SK-N-SH (cell line): ENCODE data around the gene IFT20. TPM values are rescaled to one million over a fixed set of nuclear protein-coding genes. Genes with fewer than 3 reads are reported as not detected.

ENCODE experiments used
- CTCF ChIA-PET: fragments of 300-600, 350-600 bp; formaldehyde crosslinking; extraction: SDS; loops from one replicate; lab custom pipeline; 2021; lab: Yijun Ruan, JAX
- POLR2A ChIA-PET: fragments of 350-600 bp; sonication (Branson Sonifier 250); formaldehyde crosslinking; extraction: SDS; loops from one replicate; lab custom pipeline; 2020; ENCODE audit warnings: antibody characterized with exemption, inconsistent platforms; lab: Yijun Ruan, JAX
- DNase-seq: peaks from one replicate; pipeline ENCODE4 v3.0.0; 2012
- H2AFZ ChIP-seq: fragments of 200-600 bp; sonication (generic); 2 replicates; pipeline ENCODE4 v1.8.1; 2016; ENCODE audit warnings: antibody characterized with exemption, mild to moderate bottlenecking, low read depth
- H3F3A ChIP-seq: fragments of 200-600 bp; sonication (generic); replicated peaks from 2 replicates; pipeline ENCODE3; 2016; ENCODE audit warnings: antibody characterized with exemption, mild to moderate bottlenecking; ENCODE audit not compliant: insufficient read depth
- H3K27ac ChIP-seq, 2 experiments: fragments of 200-500 bp in 1 of 2; fragments of 200-600 bp in 1 of 2; sonication (Bioruptor generic) in 1 of 2; sonication (generic), shearing (Covaris generic) in 1 of 2; 2 replicates each; pipeline versions ENCODE4 v1.5.1 to v1.6.1; 2014 to 2016; ENCODE audit warnings: low read depth in 2 of 2, inconsistent platforms in 1 of 2, low read length in 1 of 2, mild to moderate bottlenecking in 1 of 2, mixed read lengths in 1 of 2
- H3K27me3 ChIP-seq: fragments of 200-600 bp; sonication (generic), shearing (Covaris generic); 2 replicates; pipeline ENCODE4 v1.6.1; 2016; ENCODE audit warnings: mixed run types; ENCODE audit not compliant: insufficient read depth
- H3K36me3 ChIP-seq, 2 experiments: fragments of 200-500 bp in 1 of 2; fragments of 200-600 bp in 1 of 2; sonication (Bioruptor generic) in 1 of 2; sonication (generic) in 1 of 2; replicated peaks in 1 of 2; 2 replicates each; pipeline versions ENCODE3 to v1.5.1; 2014 to 2016; ENCODE audit warnings: low read length in 1 of 2, mild to moderate bottlenecking in 1 of 2; ENCODE audit not compliant: insufficient read depth in 2 of 2, control insufficient read depth in 1 of 2
- H3K4me1 ChIP-seq, 2 experiments: fragments of 200-500 bp in 1 of 2; fragments of 200-600 bp in 1 of 2; sonication (Bioruptor generic) in 1 of 2; sonication (generic), shearing (Covaris generic) in 1 of 2; 2 replicates each; pipeline versions ENCODE4 v1.5.1 to v1.6.1; 2014 to 2016; ENCODE audit warnings: low read depth in 1 of 2, low read length in 1 of 2, mixed run types in 1 of 2; ENCODE audit not compliant: insufficient read depth in 2 of 2, control insufficient read depth in 1 of 2
- H3K4me2 ChIP-seq: fragments of 200-600 bp; sonication (generic), shearing (Covaris generic); 2 replicates; pipeline ENCODE4 v1.6.1; 2017; ENCODE audit warnings: mixed run types
- H3K4me3 ChIP-seq, 2 experiments: fragments of 200-500 bp in 1 of 2; fragments of 200-600 bp in 1 of 2; sonication (Bioruptor generic) in 1 of 2; sonication (generic), shearing (Covaris generic) in 1 of 2; 2 replicates each; pipeline versions ENCODE4 v1.5.1 to v1.8.1; 2014 to 2016; ENCODE audit warnings: low read depth in 2 of 2, inconsistent platforms in 1 of 2, low read length in 1 of 2, mild to moderate bottlenecking in 1 of 2, mixed read lengths in 1 of 2, moderate library complexity in 1 of 2
- H3K79me2 ChIP-seq: fragments of 200-600 bp; sonication (generic); 2 replicates; pipeline ENCODE4 v1.8.1; 2017; ENCODE audit warnings: mild to moderate bottlenecking; ENCODE audit not compliant: insufficient read depth
- H3K9ac ChIP-seq: fragments of 200-600 bp; sonication (generic); 2 replicates; pipeline ENCODE4 v1.6.1; 2017; ENCODE audit warnings: mixed run types
- H3K9me2 ChIP-seq: fragments of 200-600 bp; sonication (generic); 2 replicates; pipeline ENCODE4 v1.6.1; 2017; ENCODE audit warnings: mixed run types
- H3K9me3 ChIP-seq: fragments of 200-600 bp; sonication (generic); 2 replicates; pipeline ENCODE4 v1.6.1; 2017; ENCODE audit warnings: mixed run types, mild to moderate bottlenecking, moderate library complexity
- H4K20me1 ChIP-seq: fragments of 200-600 bp; sonication (generic); 2 replicates; pipeline ENCODE4 v1.6.1; 2017; ENCODE audit warnings: mild to moderate bottlenecking, mixed run types; ENCODE audit not compliant: insufficient read depth
- EZH2phosphoT487 ChIP-seq: fragments of 200-600 bp; sonication (generic); IDR thresholded peaks from 2 replicates; pipeline ENCODE4 v1.6.1; 2017; ENCODE audit warnings: low read depth, mixed run types, mild to moderate bottlenecking, antibody characterized with exemption, moderate library complexity, borderline replicate concordance
- FOSL2 ChIP-seq: IDR thresholded peaks from 2 replicates; pipeline ENCODE4 v1.4.0; 2012; ENCODE audit warnings: low read depth, mild to moderate bottlenecking, moderate library complexity, borderline replicate concordance
- FOXJ3 ChIP-seq: sonication (generic); formaldehyde crosslinking; IDR thresholded peaks from 2 replicates; pipeline ENCODE4 v1.5.1; 2020; ENCODE audit warnings: mild to moderate bottlenecking, missing genetic modification reagents
- FOXM1 ChIP-seq: IDR thresholded peaks from 2 replicates; pipeline ENCODE4 v1.4.0; 2012; ENCODE audit warnings: low read depth, mild to moderate bottlenecking
- SIN3A ChIP-seq: IDR thresholded peaks from 2 replicates; pipeline ENCODE4 v1.6.1; 2012; ENCODE audit warnings: low read depth, mild to moderate bottlenecking, low read length, moderate library complexity, borderline replicate concordance
- SMC3 ChIP-seq: IDR thresholded peaks from 2 replicates; pipeline ENCODE4 v1.6.1; 2012; ENCODE audit warnings: low read depth, low read length, improper control_type of control experiment
- TCF12 ChIP-seq: IDR thresholded peaks from 2 replicates; pipeline ENCODE4 v1.4.0; 2012
- WGBS: methylation state at CpG from one replicate; pipeline ENCODE4 v1.1.6; 2017; ENCODE audit warnings: low lambda C conversion rate; 5-methylcytosine and 5-hydroxymethylcytosine counted together
- polyA plus RNA-seq, 3 experiments: library from polyadenylated mRNA; depleted of rRNA; stranded (reverse); fragments of >200 nt; gene quantifications; 2 replicates each; pipeline ENCODE4 v1.2.3, GENCODE V29; 2012
- TF ChIP-seq, protein P1 (sequence below): fragments of 150-350 bp; IDR thresholded peaks from 2 replicates; pipeline ENCODE4 v1.6.1; 2016; ENCODE audit warnings: mild to moderate bottlenecking, low read depth, low read length

Gene IFT20
- polyA plus RNA-seq, 1 of the 3 experiments (the other 2 are of a cell fraction) = 75.6 TPM

DNA sequence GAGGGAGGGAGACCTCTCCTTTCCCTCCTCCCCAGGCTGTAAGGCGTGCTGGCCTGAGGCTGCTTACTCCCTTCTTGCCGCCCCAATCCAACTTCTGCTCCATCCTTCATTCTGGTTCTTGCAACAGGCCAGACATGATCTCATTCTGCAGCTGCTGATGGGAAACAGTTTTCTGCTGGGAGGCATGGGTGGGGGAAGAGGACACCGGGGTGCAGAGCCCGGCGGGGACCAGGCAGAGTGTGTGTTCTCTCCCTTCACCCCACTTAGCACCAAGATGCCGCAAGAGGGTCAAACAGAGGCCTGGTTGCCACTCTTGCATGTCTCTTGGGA is 37.6 kb upstream of the IFT20 start:
- Histone ChIP-seq H2AFZ (no peak overlapping the region), H3K79me2 (peaks cover 45% of the 10 kb centered on the region)

DNA sequence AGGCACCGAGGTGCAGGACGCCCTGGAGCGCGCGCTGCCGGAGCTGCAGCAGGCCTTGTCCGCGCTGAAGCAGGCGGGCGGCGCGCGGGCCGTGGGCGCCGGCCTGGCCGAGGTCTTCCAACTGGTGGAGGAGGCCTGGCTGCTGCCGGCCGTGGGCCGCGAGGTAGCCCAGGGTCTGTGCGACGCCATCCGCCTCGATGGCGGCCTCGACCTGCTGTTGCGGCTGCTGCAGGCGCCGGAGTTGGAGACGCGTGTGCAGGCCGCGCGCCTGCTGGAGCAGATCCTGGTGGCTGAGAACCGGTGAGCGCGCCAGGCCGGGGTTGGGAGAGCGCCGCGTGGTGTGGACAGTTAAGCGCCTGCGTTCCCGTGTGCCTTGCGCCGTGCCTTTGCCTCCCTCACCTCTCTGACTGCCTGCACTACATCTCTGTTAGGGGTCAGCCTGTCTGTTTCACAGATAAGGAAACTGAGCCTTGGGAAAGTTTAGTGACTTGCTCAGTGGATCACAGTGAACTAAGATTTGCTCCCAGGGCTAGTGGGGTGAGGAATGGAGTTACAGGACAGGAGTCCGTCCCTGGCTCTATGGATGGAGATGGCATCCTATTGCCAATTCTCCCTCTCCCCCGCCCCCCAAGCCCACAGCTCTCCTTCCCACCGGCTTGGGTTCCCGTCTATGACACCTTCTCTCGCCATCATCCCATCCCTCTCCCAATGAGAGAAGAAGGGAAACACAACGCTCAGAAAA is 37.1 kb upstream of the IFT20 start:
- Histone ChIP-seq H2AFZ (peak overlapping the region; percentile 82), H4K20me1 (peaks cover 32% of the 10 kb centered on the region), H3K27me3 (no peaks in the 10 kb centered on the region), H3K36me3 (peaks cover 0 to 3% of the 10 kb centered on the region in 2 experiments), H3K4me2 (peak overlapping the region; percentile 96), H3K79me2 (peaks cover 45% of the 10 kb centered on the region), H3F3A (peaks cover 15% of the 10 kb centered on the region), H3K4me1 (peaks cover 15 to 28% of the 10 kb centered on the region in 2 experiments), H3K9ac (peak overlapping the region; percentile 81), H3K27ac (peak overlapping the region; percentile 73 to 90), H3K4me3 (peak overlapping the region; percentile 60 to 84), H3K9me3 (no peaks in the 10 kb centered on the region), H3K9me2 (no peaks in the 10 kb centered on the region)
- DNase-seq = peak; percentile 67
- peak; percentile 8; the same call in 1 of the 2 replicates for TF ChIP-seq SIN3A
- no peak for TF ChIP-seq FOXM1
- no peak for TF ChIP-seq FOXJ3 (CRISPR knock-in tag)
- ChIA-PET CTCF (no interaction called here), POLR2A (interaction anchor here (1.4 to 4.5 kb wide), 2 partner anchors 15 to 33 kb away, joined by 3 to 34 read pairs; partner anchors contain the start of gene POLDIP2)
- 38% methylated on average over 12 of the region's 53 CpGs for WGBS

More for the DNA sequence above, 37.6 kb upstream of the IFT20 start:
- peak; percentile 45 for DNase-seq
- Histone ChIP-seq H3K27me3 (no peaks in the 10 kb centered on the region), H3K27ac (peak overlapping the region in 1 of 2 experiments; percentile 90; a peak in 2 of 4 replicates), H3K36me3 (peaks cover 0 to 4% of the 10 kb centered on the region in 2 experiments), H3K9me3 (no peaks in the 10 kb centered on the region), H3K9me2 (no peaks in the 10 kb centered on the region), H3F3A (peaks cover 15% of the 10 kb centered on the region), H4K20me1 (peaks cover 36% of the 10 kb centered on the region), H3K4me1 (peaks cover 15 to 28% of the 10 kb centered on the region in 2 experiments), H3K4me3 (peak overlapping the region; percentile 60 to 84), H3K4me2 (peak overlapping the region; percentile 96), H3K9ac (peak overlapping the region; percentile 81; the same call in 1 of the 2 replicates)
- CTCF ChIA-PET = no interaction called here
- POLR2A ChIA-PET = interaction anchor here (0.7 kb wide), 1 partner anchor 156 kb away, joined by 3 read pairs; no protein-coding TSS in a partner anchor
- WGBS = 62% methylated on average over 6 of the region's 6 CpGs
- TF ChIP-seq SMC3 (no peak), EZH2phosphoT487 (no peak), FOSL2 (no peak), TCF12 (no peak)
- TF ChIP-seq, protein P1, sequence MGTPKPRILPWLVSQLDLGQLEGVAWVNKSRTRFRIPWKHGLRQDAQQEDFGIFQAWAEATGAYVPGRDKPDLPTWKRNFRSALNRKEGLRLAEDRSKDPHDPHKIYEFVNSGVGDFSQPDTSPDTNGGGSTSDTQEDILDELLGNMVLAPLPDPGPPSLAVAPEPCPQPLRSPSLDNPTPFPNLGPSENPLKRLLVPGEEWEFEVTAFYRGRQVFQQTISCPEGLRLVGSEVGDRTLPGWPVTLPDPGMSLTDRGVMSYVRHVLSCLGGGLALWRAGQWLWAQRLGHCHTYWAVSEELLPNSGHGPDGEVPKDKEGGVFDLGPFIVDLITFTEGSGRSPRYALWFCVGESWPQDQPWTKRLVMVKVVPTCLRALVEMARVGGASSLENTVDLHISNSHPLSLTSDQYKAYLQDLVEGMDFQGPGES = no peak
